Stimulated activated memory B cell treated with anti-CD40 and anti-IgM and Interleukin-4, amounts not matched to agents 10 μg/mL and 1 μg/mL and 100 μg/mL, for 72 hours (primary cell): ENCODE data around the gene CCNK.

Experiments
- ATAC-seq: fragments of 150-1000 bp; cut with Tn5 transposase; 2 replicates; pipeline ENCODE4 v1.10.0; 2021
- H3K27ac Mint-ChIP-seq: one replicate; pipeline ENCODE4 v1.8.0; 2022; ENCODE audit warnings: mild to moderate bottlenecking, mixed read lengths
- H3K27me3 Mint-ChIP-seq: one replicate; pipeline ENCODE4 v1.8.0; 2022; ENCODE audit warnings: mixed read lengths
- H3K36me3 Mint-ChIP-seq: one replicate; pipeline ENCODE4 v1.8.0; 2022; ENCODE audit warnings: mixed read lengths
- H3K4me1 Mint-ChIP-seq: one replicate; pipeline ENCODE4 v1.8.0; 2022; ENCODE audit warnings: mixed read lengths
- H3K4me3 Mint-ChIP-seq: one replicate; pipeline ENCODE4 v1.8.0; 2022; ENCODE audit warnings: mild to moderate bottlenecking, moderate library complexity, mixed read lengths
- H3K9me3 Mint-ChIP-seq: one replicate; pipeline ENCODE4 v1.8.0; 2022; ENCODE audit warnings: mixed read lengths

The CCNK gene

DNA sequence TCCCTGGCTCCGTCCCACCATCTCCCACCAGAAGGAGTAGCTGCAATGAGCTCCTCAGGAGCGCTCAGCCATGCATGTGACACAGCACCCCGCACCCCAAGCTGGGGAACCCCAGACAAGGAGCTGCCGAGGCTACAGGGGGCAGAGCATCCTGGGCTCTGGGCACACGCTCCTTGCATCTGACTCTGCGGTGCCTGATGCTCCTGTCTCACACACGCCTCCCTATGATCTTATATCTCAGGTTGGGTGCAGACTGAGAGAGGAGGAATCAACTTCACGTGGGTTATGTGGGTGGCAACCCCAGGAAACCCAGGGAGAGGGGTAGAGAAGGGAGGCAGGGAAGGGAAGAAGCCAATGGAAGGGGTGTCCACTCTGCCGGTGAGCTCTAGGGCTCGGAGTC is 60.0 kb downstream of the CCNK start:
- no peak for ATAC-seq
- no peaks in the 10 kb centered on the region for H3K36me3 Mint-ChIP-seq
- no peak overlapping the region for H3K4me3 Mint-ChIP-seq
- H3K27me3 Mint-ChIP-seq, result peaks cover 60% of the 10 kb centered on the region
- H3K9me3 Mint-ChIP-seq, result no peaks in the 10 kb centered on the region
- H3K4me1 Mint-ChIP-seq, result peaks cover 16% of the 10 kb centered on the region
- no peak overlapping the region for H3K27ac Mint-ChIP-seq

- no peak for ATAC-seq
- Mint-ChIP-seq H3K4me3 (no peak overlapping the region), H3K27me3 (peaks cover 53% of the 10 kb centered on the region), H3K27ac (no peak overlapping the region), H3K4me1 (peaks cover 16% of the 10 kb centered on the region), H3K9me3 (no peaks in the 10 kb centered on the region), H3K36me3 (no peaks in the 10 kb centered on the region)
Measured at GRCh38 chr14:99541677-99542470, 60.7 kb downstream of the CCNK start.

GRCh38 chr14:99542566-99542965 is 61.4 kb downstream of the CCNK start:
- H3K4me3 Mint-ChIP-seq, result no peak overlapping the region
- H3K4me1 Mint-ChIP-seq, result peaks cover 16% of the 10 kb centered on the region
- H3K36me3 Mint-ChIP-seq, result no peaks in the 10 kb centered on the region
- peaks cover 46% of the 10 kb centered on the region for H3K27me3 Mint-ChIP-seq
- H3K9me3 Mint-ChIP-seq, result no peaks in the 10 kb centered on the region
- H3K27ac Mint-ChIP-seq, result no peak overlapping the region
- no peak for ATAC-seq

DNA sequence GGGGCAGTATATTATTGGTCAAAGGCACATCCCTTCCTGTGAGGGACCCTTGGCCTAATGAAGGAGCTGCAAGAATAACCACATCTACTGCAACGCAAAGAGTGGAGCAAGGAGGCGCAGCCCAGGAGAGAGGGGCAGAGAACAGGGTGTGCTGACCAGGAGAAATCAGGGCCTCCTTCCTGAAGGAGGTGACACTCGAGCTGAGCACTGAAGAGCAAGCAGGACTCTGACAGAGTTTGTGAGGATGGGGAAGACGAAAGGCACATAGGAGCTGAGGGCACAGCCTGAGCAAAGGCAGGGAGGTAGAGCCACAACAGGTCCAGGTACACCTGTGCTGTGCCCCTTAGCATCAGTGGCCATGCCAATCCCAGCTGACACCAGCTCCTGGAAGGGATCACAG is 62.2 kb downstream of the CCNK start:
- H3K4me1 Mint-ChIP-seq, result peaks cover 15% of the 10 kb centered on the region
- peaks cover 38% of the 10 kb centered on the region for H3K27me3 Mint-ChIP-seq
- H3K9me3 Mint-ChIP-seq, result no peaks in the 10 kb centered on the region
- no peak overlapping the region for H3K4me3 Mint-ChIP-seq
- no peak overlapping the region for H3K27ac Mint-ChIP-seq
- no peaks in the 10 kb centered on the region for H3K36me3 Mint-ChIP-seq
- ATAC-seq, result no peak

GRCh38 chr14:99543985-99544384 is 62.8 kb downstream of the CCNK start:
- Mint-ChIP-seq H3K9me3 (no peaks in the 10 kb centered on the region), H3K4me1 (peaks cover 8% of the 10 kb centered on the region), H3K36me3 (no peaks in the 10 kb centered on the region), H3K27ac (no peak overlapping the region), H3K27me3 (peaks cover 32% of the 10 kb centered on the region), H3K4me3 (no peak overlapping the region)
- no peak for ATAC-seq

DNA sequence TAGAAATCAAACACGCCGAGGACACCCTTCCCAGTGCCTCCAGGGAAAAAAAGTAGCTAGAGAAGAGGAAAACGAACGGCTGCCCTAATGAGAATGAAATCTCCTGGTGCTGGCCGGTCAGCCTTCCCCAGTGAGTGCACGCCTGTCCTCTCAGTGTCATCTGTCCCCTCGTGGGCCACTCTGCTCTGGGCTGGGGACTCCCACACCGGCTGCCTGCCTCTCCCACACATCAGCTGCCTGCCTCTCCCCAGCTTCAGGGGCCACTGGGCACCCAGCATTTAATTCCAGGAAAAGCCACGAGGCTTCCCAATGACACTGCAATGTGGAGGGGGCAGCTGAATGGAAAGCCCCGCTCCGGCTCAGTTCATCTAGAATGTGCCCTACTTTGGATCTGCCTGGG is 63.8 kb downstream of the CCNK start:
- Mint-ChIP-seq H3K27me3 (peaks cover 27% of the 10 kb centered on the region), H3K36me3 (no peaks in the 10 kb centered on the region), H3K4me1 (peaks cover 7% of the 10 kb centered on the region), H3K27ac (peak overlapping the region; percentile 11), H3K9me3 (no peaks in the 10 kb centered on the region), H3K4me3 (no peak overlapping the region)
- no peak for ATAC-seq

- H3K27ac Mint-ChIP-seq, result no peak overlapping the region
- H3K36me3 Mint-ChIP-seq, result no peaks in the 10 kb centered on the region
- peaks cover 7% of the 10 kb centered on the region for H3K4me1 Mint-ChIP-seq
- no peaks in the 10 kb centered on the region for H3K9me3 Mint-ChIP-seq
- no peak overlapping the region for H3K4me3 Mint-ChIP-seq
- H3K27me3 Mint-ChIP-seq, result peaks cover 27% of the 10 kb centered on the region
- ATAC-seq, result no peak
Measured at GRCh38 chr14:99545586-99545985, 64.4 kb downstream of the CCNK start.

DNA sequence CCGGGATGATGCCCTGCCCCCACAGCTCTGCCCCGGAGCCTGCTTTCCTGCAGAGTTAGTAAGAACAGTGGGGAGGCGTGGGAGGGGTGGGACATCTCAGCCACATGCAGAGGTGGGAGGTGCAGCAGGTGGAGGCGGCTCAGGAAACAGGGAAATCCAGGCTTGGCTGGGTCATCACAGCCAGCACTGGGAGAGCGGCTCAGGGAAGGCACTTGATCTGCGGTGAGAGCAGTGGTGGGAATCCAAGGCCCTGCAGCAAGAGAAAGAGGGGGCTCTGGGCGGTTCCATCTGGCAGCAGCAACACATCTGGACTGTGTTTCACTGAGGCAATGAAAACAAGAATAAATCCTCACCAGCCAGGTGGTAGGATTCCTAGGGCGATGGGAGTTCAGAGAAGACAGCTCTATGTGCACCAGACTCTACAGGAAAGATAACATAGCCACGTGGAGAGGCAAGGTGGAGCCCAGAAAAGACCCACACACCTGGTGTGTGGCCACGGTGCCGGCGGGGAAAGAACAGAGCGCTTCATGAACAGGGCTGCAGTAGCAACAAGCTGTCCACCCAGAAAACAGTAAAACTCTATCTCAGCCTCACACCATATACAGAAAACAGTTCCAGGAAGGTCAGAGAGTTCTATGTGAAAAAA is 65.1 kb downstream of the CCNK start:
- Mint-ChIP-seq H3K27ac (no peak overlapping the region), H3K4me3 (no peak overlapping the region), H3K9me3 (no peaks in the 10 kb centered on the region), H3K4me1 (peaks cover 3% of the 10 kb centered on the region), H3K36me3 (no peaks in the 10 kb centered on the region), H3K27me3 (peaks cover 27% of the 10 kb centered on the region)
- ATAC-seq, result no peak

DNA sequence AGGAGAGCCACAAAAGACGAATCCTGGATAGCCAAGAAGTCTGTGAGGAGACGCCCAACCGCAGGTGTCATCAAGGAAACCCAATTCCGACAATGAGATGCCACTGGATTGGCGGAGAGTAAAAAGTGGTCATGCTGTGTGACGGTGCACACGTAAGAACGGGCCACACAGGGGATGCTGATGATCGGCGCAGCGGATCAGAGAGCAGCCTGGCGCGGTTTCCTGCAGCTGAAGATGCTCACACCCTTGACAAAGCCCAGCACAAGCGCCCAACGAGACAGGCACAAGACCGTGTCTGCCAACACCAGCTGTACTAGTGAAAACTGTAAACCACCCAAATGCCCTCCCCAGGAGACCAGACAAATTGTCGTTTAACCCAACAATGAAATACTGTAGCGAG is 67.0 kb downstream of the CCNK start:
- no peak overlapping the region for H3K27ac Mint-ChIP-seq
- H3K9me3 Mint-ChIP-seq, result no peaks in the 10 kb centered on the region
- H3K36me3 Mint-ChIP-seq, result no peaks in the 10 kb centered on the region
- no peaks in the 10 kb centered on the region for H3K4me1 Mint-ChIP-seq
- ATAC-seq, result no peak
- H3K27me3 Mint-ChIP-seq, result peaks cover 24% of the 10 kb centered on the region
- H3K4me3 Mint-ChIP-seq, result no peak overlapping the region

- Mint-ChIP-seq H3K27ac (no peak overlapping the region), H3K36me3 (no peaks in the 10 kb centered on the region), H3K4me3 (no peak overlapping the region), H3K9me3 (no peaks in the 10 kb centered on the region), H3K27me3 (peaks cover 17% of the 10 kb centered on the region), H3K4me1 (no peaks in the 10 kb centered on the region)
- ATAC-seq, result no peak
Measured at GRCh38 chr14:99548871-99549515, 67.8 kb downstream of the CCNK start.

DNA sequence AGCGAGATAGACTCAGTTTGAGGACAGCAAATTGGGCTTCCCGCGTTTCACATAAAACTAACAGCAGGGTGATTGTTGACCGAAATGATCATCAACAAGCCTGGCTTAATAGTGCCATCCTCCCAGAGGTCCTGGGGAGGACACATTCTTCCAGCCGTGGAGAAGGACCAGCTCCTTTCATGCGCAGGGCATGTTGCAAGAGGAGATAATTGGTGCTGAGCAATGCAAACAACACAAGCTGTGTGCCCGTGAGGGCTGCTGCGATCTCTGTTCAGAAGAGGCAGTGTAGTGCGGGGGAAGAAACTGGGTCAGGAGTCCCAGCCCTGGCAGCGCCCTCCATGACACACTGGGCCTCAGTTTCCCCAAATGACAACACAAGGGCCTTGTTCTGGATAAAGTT is 68.5 kb downstream of the CCNK start:
- ATAC-seq, result no peak
- H3K27me3 Mint-ChIP-seq, result peaks cover 11% of the 10 kb centered on the region
- no peaks in the 10 kb centered on the region for H3K9me3 Mint-ChIP-seq
- no peak overlapping the region for H3K27ac Mint-ChIP-seq
- no peaks in the 10 kb centered on the region for H3K4me1 Mint-ChIP-seq
- no peak overlapping the region for H3K4me3 Mint-ChIP-seq
- no peaks in the 10 kb centered on the region for H3K36me3 Mint-ChIP-seq

DNA sequence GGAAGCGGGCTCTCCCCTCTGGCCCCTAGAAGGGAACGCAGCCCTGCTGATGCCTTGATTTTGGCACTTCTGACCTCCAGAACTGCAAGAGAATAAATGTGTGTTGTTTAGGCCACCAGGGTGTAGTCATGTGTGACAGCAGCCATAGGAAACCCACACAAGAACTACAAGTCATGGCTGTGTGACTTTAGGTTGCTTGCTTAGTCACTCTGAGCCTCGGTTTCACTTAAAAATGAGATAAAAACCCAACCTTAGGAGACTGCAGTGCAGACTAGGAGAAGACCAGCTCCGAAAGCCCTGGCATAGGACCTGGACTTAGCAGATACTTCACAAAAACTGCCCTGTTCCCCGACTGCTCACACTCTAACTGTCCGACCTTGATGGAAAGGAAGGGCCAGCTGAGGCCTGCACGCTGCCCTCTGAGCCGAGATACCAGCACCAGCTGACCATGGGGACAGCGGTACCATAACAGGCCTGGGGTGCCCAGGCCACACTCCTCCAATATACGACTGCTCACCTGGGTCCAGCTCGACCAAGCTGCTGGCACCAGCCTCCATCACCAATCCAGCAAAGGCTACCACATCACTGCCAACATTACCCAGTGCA is 69.3 kb downstream of the CCNK start:
- ATAC-seq, result no peak
- H3K27ac Mint-ChIP-seq, result no peak overlapping the region
- H3K4me1 Mint-ChIP-seq, result no peaks in the 10 kb centered on the region
- H3K9me3 Mint-ChIP-seq, result no peaks in the 10 kb centered on the region
- H3K36me3 Mint-ChIP-seq, result no peaks in the 10 kb centered on the region
- H3K27me3 Mint-ChIP-seq, result peaks cover 5% of the 10 kb centered on the region
- H3K4me3 Mint-ChIP-seq, result no peak overlapping the region

DNA sequence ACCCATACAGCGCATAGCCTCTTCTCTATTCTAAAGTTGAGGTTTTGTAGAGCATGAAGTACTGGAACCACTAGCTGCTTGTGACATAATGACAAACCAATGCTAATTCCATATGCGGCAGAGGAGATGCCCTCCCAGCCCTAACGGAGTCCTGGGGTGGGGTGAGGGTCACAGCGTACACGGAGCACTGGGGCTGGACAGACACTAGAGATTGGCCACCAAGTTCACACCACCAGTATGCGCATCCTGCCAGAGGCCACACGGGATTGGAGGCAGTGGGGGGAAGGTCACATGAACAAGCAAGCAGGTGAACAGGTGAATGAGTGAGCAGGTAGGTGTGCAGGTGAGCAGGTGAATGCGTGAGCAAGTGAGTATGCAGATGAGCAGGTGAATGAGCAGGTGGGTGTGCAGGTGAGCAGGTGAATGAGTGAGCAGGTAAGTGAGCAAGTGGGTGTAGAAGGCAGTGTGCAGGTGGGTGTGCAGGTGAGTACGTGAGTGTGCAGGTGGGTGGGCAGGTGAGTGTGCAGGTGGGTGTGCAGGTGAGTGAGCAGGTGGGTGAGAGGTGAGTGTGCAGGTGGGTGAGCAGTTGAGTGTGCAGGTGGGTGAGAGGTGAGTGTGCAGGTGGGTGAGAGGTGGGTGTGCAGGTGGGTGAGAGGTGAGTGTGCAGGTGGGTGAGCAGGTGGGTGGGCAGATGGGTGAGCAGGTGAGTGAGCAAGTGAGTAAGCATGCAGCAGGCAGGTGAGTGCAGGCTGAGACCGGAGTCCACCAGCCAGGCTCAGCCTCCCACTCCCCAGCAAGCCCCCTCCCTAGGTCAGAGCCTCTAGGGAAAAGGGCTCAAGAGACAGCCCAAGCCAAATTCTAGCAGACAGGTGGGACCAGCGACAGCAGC is 70.1 kb downstream of the CCNK start:
- no peak for ATAC-seq

DNA sequence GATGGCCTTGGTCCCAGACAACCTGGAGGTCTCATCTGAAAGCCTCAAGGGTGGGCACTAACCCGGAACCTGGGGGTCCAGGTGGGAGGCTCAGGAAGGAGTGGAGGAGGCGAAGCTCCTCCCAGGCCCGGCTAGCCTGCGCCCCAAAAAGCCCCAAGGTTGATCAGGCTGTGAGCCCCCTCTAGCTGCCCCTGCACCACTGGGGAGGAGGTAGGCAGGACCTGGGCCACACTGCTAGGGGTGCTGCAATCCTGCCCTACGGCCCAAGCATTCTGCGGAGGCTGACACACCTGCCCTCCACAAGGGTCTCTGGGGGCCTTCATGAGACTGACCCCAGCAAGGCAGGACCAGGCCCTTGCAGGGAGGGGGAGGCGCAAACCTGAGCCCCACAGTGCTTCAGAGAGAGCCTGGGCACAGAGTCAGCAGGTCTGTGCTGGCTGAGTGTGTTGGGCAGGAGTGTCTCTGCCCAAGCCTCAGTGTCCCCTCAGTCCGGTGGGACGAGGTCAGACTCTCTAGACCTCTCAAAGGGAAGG is 70.9 kb downstream of the CCNK start:
- H3K4me1 Mint-ChIP-seq, result no peaks in the 10 kb centered on the region
- H3K27me3 Mint-ChIP-seq, result no peaks in the 10 kb centered on the region
- no peaks in the 10 kb centered on the region for H3K36me3 Mint-ChIP-seq
- peak; percentile 11 for ATAC-seq
- no peaks in the 10 kb centered on the region for H3K9me3 Mint-ChIP-seq
- no peak overlapping the region for H3K4me3 Mint-ChIP-seq
- H3K27ac Mint-ChIP-seq, result no peak overlapping the region

More for the DNA sequence above, 70.1 kb downstream of the CCNK start:
- Mint-ChIP-seq H3K4me1 (no peaks in the 10 kb centered on the region), H3K27ac (no peak overlapping the region), H3K9me3 (no peaks in the 10 kb centered on the region), H3K4me3 (no peak overlapping the region), H3K27me3 (no peaks in the 10 kb centered on the region), H3K36me3 (no peaks in the 10 kb centered on the region)
